ENCODE results near the gene PLCD4. TPM values are rescaled to one million over a fixed set of nuclear protein-coding genes. Genes with fewer than 3 reads are reported as not detected.

The PLCD4 gene
- total RNA-seq, 4 donors from 2014 or later: 21.6 to 60.9 (median 43.7) TPM

- TF ChIP-seq POLR2A (IDR thresholded peaks at IDR 0.05): peak in 1 of 2 donors; percentile 24
- TF ChIP-seq, protein P1, sequence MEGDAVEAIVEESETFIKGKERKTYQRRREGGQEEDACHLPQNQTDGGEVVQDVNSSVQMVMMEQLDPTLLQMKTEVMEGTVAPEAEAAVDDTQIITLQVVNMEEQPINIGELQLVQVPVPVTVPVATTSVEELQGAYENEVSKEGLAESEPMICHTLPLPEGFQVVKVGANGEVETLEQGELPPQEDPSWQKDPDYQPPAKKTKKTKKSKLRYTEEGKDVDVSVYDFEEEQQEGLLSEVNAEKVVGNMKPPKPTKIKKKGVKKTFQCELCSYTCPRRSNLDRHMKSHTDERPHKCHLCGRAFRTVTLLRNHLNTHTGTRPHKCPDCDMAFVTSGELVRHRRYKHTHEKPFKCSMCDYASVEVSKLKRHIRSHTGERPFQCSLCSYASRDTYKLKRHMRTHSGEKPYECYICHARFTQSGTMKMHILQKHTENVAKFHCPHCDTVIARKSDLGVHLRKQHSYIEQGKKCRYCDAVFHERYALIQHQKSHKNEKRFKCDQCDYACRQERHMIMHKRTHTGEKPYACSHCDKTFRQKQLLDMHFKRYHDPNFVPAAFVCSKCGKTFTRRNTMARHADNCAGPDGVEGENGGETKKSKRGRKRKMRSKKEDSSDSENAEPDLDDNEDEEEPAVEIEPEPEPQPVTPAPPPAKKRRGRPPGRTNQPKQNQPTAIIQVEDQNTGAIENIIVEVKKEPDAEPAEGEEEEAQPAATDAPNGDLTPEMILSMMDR (IDR thresholded peaks at IDR 0.05 in 4 of 5, conservative IDR thresholded peaks at IDR 0.05 in 1 of 5): no peak
- no peaks in the 10 kb centered on the region for H3K9me3 ChIP-seq
- H3K27ac ChIP-seq: peak overlapping the region; percentile 94 to 96 (median 96)
- intact Hi-C loops (cut with DNase I; ENCODE audit: low total_unique reads): loop anchor here (2.0 to 10.0 kb wide), 5 partner anchors 35 to 353 kb away; partner anchors contain the start of genes ARPC2, BCS1L, PRKAG3 and TMBIM1
- in situ Hi-C loops (cut with MboI; ENCODE audit: low sequenced_read_pairs in 4 of 4): loop anchor here in 1 of 4 donors (10.0 kb wide), 1 partner anchor 295 kb away; the partner anchor contains the start of genes AAMP and PNKD
- H3K36me3 ChIP-seq: peaks cover 0 to 7% of the 10 kb centered on the region in 2 donors
- DNase-seq (peak; percentile 27 to 48), ATAC-seq (peak; percentile 7 to 17)
- H3K4me3 ChIP-seq: peak overlapping the region; percentile 77 to 90 (median 78)
- H3K4me1 ChIP-seq: peaks cover 43 to 57% of the 10 kb centered on the region in 2 donors
- no peaks in the 10 kb centered on the region for H3K27me3 ChIP-seq
Observed at GRCh38 chr2:218569661-218570500, 37.8 kb upstream of the PLCD4 start.

DNA sequence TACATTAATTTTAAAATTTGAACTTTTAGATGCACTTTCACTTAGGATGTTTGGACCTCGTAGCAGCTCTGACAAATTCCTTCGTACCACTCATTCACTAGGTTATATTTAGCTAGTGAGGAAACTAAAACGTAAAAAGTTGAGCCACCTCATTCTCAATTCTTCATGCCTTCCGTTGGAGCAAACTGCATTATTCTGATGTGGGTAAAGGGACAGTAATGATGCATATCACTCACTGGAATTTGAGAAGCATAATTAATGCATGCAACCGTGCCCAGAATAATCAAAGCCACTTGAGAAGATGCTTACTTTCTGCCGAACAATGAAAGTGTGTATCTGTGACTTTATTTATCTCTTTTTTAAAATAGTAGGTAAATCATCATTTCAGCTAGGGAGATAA, 36.8 kb upstream of the PLCD4 start:
- Histone ChIP-seq H3K36me3 (peaks cover 0 to 6% of the 10 kb centered on the region in 2 donors), H3K27me3 (no peaks in the 10 kb centered on the region), H3K4me3 (peak overlapping the region in 1 of 4 donors; percentile 80), H3K27ac (peak overlapping the region; percentile 94 to 96 (median 96)), H3K4me1 (peaks cover 46 to 57% of the 10 kb centered on the region in 2 donors), H3K9me3 (no peaks in the 10 kb centered on the region)
- peak in 1 of 2 donors; percentile 16 for ATAC-seq
- in situ Hi-C loops (cut with MboI; ENCODE audit: low sequenced_read_pairs in 4 of 4) (no loop called here), intact Hi-C loops (cut with DNase I; ENCODE audit: low total_unique reads) (loop anchor here (2.0 to 10.0 kb wide), 2 partner anchors 34 to 264 kb away; partner anchors contain the start of gene PRKAG3)
- no peak for DNase-seq
- no peak for TF ChIP-seq POLR2A (IDR thresholded peaks at IDR 0.05)
- TF ChIP-seq, protein P1 (IDR thresholded peaks at IDR 0.05 in 4 of 5, conservative IDR thresholded peaks at IDR 0.05 in 1 of 5): no peak

GRCh38 chr2:218576854-218577253, 30.8 kb upstream of the PLCD4 start:
- in situ Hi-C loops (cut with MboI; ENCODE audit: low sequenced_read_pairs in 4 of 4) (no loop called here), intact Hi-C loops (cut with DNase I; ENCODE audit: low total_unique reads) (loop anchor here (10.0 kb wide), 1 partner anchor 258 kb away; the partner anchor contains the start of gene PRKAG3)
- TF ChIP-seq, protein P1 (IDR thresholded peaks at IDR 0.05 in 4 of 5, conservative IDR thresholded peaks at IDR 0.05 in 1 of 5): no peak
- no peak for TF ChIP-seq POLR2A (IDR thresholded peaks at IDR 0.05)
- no peak overlapping the region for H3K4me3 ChIP-seq
- no peaks in the 10 kb centered on the region for H3K27me3 ChIP-seq
- H3K36me3 ChIP-seq: peaks cover 0 to 12% of the 10 kb centered on the region in 2 donors
- no peak for DNase-seq
- no peak for ATAC-seq
- H3K9me3 ChIP-seq: no peaks in the 10 kb centered on the region
- H3K4me1 ChIP-seq: peaks cover 47 to 50% of the 10 kb centered on the region in 2 donors
- H3K27ac ChIP-seq: peak overlapping the region; percentile 72 to 95 (median 80)

DNA sequence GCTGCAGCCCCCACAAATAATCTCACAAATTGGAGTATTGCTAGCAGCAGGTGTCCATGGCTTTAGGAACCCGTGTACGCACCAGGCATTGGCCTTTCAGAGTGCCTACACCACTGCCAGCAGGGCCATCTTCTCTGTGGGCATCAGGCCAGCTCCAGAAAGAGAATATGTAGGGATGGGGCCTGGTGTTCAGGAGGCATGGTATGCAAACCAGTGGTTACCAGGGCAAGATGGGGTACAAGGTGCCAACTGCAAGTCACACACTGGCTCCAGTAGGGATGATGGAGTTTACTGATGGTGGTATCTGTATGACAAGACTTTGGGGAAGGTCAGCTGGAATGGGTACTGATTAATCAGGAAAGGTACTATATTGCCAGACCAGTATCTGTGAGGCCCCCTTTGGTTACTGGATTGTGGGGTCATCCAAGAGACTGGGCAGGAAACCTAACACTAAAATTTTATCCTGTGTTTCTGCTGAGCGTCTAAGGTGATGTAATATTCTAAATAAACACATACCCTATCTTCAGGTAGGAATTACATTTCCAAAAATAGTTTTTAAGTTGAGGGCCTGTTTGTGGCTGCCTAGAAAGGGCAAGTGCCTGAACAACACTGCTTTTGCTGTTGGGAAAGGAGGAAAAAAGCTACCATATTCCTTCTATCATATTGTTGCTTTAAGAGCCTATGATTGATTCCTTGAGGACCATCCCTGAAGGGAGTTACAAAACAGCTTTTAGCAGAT, 30.0 kb upstream of the PLCD4 start:
- H3K9me3 ChIP-seq: no peaks in the 10 kb centered on the region
- no peak overlapping the region for H3K4me3 ChIP-seq
- peak overlapping the region; percentile 72 to 95 (median 80) for H3K27ac ChIP-seq
- H3K36me3 ChIP-seq: peaks cover 0 to 17% of the 10 kb centered on the region in 2 donors
- ATAC-seq (peak; percentile 38 to 82), DNase-seq (peak in 1 of 2 donors; percentile 39)
- in situ Hi-C loops (cut with MboI; ENCODE audit: low sequenced_read_pairs in 4 of 4) (no loop called here), intact Hi-C loops (cut with DNase I; ENCODE audit: low total_unique reads) (loop anchor here (10.0 kb wide), 1 partner anchor 257 kb away; the partner anchor contains the start of gene PRKAG3)
- H3K27me3 ChIP-seq: no peaks in the 10 kb centered on the region
- H3K4me1 ChIP-seq: peaks cover 47 to 50% of the 10 kb centered on the region in 2 donors
- no peak for TF ChIP-seq POLR2A (IDR thresholded peaks at IDR 0.05)
- TF ChIP-seq, protein P1 (IDR thresholded peaks at IDR 0.05 in 4 of 5, conservative IDR thresholded peaks at IDR 0.05 in 1 of 5): no peak

All from gastrocnemius medialis (tissue), 4 donors.